Pancreas (tissue), 10 donors: ENCODE data around the gene TSBP1. TPM values are rescaled to one million over a fixed set of nuclear protein-coding genes. Genes with fewer than 3 reads are reported as not detected.

Experiments
- ATAC-seq, 4 donors: fragments of 200-7000 bp; cut with Tn5 transposase; one replicate each; pipeline versions ENCODE4 v1.8.0 to v1.9.1; 2020; ENCODE audit warnings: mild to moderate bottlenecking in 4 of 4, moderate library complexity in 4 of 4
- DNase-seq, 6 donors: peaks; one replicate each; pipeline ENCODE4 v3.0.0-alpha.2; 2020
- FAIRE-seq: peaks from 2 replicates; lab custom pipeline; 2012; peaks lifted over from hg19 to GRCh38; lab: Jason Lieb, UNC
- H3K27ac ChIP-seq, 4 donors: fragments of 200-600 bp; sonication (generic); 1 replicate in 3 of 4; 2 replicates in 1 of 4; pipeline versions ENCODE4 v1.5.0 to v1.8.0; 2020
- H3K27me3 ChIP-seq, 4 donors: fragments of 200-600 bp; one replicate each; pipeline ENCODE4 v1.8.0; 2021
- H3K36me3 ChIP-seq, 3 donors: fragments of 200-600 bp; sonication (generic) in 1 of 3; one replicate each; pipeline versions ENCODE4 v1.5.0 to v1.8.0; 2020 to 2021
- H3K4me1 ChIP-seq, 3 donors: fragments of 200-600 bp; one replicate each; pipeline ENCODE4 v1.8.0; 2021
- H3K4me3 ChIP-seq, 4 donors: fragments of 200-600 bp; sonication (generic) in 2 of 4; one replicate each; pipeline versions ENCODE4 v1.5.0 to v1.8.0; 2020 to 2021
- H3K9me3 ChIP-seq, 4 donors: fragments of 200-600 bp; one replicate each; pipeline ENCODE4 v1.8.0; 2021
- WGBS, 2 donors: extraction: QIAGEN DNeasy Blood & Tissue Kit; methylation state at CpG; one replicate each; pipeline ENCODE4 v1.1.7; 2013; 5-methylcytosine and 5-hydroxymethylcytosine counted together
- intact Hi-C, 3 donors: fragments of 100-400 bp; cut with DNase I; formaldehyde crosslinking; loops; one replicate each; pipeline versions ENCODE4 v1.11.1 to v1.14.2; 2022
- polyA plus RNA-seq, 2 donors: library from polyadenylated mRNA; stranded (reverse); fragments of 200-250 nt; gene quantifications; one replicate each; pipeline ENCODE4 v1.2.3, GENCODE V29; 2013
- total RNA-seq, 6 donors: library from RNA; stranded (reverse); fragmentation: NEBNext Ultra II Directional in 4 of 6; extraction: Animal tissue kit (Norgen Biotek cat#: 25700) in 4 of 6; gene quantifications; one replicate each; pipeline versions ENCODE4 v1.2.1 to v1.2.4, GENCODE V29; 2021 to 2023
- TF ChIP-seq, protein P1 (sequence below), 4 donors: fragments of 200-600 bp; sonication (generic) in 3 of 4; IDR thresholded peaks; one replicate each; pipeline versions ENCODE4 v1.5.0 to v1.8.0; 2021; ENCODE audit warnings: antibody characterized with exemption in 4 of 4
- donor health status: healthy with polysubstance abuse.
- donor health status: DM: no; HTN: no; CAD: no; lungs with moderate emphysema.
- donor health status: DM: no; HTN: no; CAD: no.
- donor health status: control.
- donor health status: control.
- donor health status: Bipolar disorder and iron deficiency.
- donor health status: DM: yes; HTN: yes; CAD: no.
- donor health status: DM: no; HTN: no; CAD: no.
- donor health status: DM: no; HTN: no; CAD: no.
- donor health status: DM: yes; HTN: yes; CAD: no.

TSBP1 gene
- total and polyA plus RNA-seq, 8 donors, result not detected

DNA sequence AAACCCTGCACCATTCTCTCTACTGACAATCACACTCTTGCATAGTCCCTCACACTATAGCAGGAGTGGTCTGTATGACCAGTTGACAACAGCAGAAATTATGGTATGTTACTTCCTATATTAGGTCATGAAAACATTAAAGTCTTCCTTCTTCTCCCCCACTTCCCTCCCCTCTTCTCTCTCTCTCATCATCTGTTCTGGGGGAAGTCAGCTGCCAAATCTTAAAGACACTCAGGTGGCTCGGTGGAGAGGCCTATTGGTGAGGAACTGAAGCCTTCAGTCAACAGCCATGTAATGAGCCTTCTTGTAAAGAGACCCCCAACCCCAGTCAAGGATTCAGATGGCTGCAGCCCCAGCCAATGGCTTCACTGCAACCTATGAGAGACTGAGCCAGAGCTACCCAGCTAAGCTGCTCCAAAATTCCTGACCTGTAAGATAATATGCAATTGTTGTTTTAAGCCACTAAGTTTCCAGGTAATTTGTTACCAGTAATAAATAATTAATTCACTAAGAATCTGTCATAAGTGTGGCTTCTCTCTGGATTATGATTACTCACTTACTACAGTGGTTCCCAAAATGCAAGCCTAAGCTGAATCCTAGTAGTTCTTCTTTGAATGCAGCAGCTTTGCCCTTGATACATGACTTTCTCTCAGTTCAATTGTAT is 11.2 kb upstream of the TSBP1 start:
- H3K4me1 ChIP-seq, result peaks cover 0 to under 1% (median 0%) of the 10 kb centered on the region in 3 donors
- no peaks in the 10 kb centered on the region for H3K36me3 ChIP-seq
- ATAC-seq (peak in 2 of 4 donors; percentile 8 to 18), FAIRE-seq (no peak), DNase-seq (no peak)
- no peaks in the 10 kb centered on the region for H3K27me3 ChIP-seq
- H3K4me3 ChIP-seq, result no peak overlapping the region
- WGBS, 2 donors, result 13 to 79% methylated on average over 1 of the region's 1 CpG
- intact Hi-C loops, result no loop called here
- TF ChIP-seq, protein P1, sequence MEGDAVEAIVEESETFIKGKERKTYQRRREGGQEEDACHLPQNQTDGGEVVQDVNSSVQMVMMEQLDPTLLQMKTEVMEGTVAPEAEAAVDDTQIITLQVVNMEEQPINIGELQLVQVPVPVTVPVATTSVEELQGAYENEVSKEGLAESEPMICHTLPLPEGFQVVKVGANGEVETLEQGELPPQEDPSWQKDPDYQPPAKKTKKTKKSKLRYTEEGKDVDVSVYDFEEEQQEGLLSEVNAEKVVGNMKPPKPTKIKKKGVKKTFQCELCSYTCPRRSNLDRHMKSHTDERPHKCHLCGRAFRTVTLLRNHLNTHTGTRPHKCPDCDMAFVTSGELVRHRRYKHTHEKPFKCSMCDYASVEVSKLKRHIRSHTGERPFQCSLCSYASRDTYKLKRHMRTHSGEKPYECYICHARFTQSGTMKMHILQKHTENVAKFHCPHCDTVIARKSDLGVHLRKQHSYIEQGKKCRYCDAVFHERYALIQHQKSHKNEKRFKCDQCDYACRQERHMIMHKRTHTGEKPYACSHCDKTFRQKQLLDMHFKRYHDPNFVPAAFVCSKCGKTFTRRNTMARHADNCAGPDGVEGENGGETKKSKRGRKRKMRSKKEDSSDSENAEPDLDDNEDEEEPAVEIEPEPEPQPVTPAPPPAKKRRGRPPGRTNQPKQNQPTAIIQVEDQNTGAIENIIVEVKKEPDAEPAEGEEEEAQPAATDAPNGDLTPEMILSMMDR (IDR thresholded peaks at IDR 0.05), result no peak
- H3K9me3 ChIP-seq, result no peaks in the 10 kb centered on the region
- H3K27ac ChIP-seq, result no peak overlapping the region

DNA sequence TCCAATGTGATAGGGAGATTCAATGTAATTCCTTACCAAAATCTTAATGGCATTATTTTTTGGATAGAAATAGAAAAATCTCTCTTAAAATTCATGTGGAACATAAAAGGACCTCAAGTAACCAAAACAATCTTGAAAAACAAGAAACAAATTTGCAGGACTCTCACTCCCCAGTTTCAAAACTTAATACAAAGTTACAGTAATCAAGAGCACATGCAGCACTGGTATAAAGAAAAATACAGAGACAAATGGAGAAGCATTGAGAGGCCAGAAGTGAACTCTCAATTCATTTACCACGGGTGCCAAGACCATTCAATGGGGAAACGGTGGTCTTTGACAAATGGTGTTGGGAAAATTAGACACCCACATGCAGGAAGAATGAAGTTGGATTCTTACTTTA is 7.8 kb upstream of the TSBP1 start:
- Histone ChIP-seq H3K36me3 (no peaks in the 10 kb centered on the region), H3K27ac (no peak overlapping the region), H3K4me3 (no peak overlapping the region), H3K9me3 (no peaks in the 10 kb centered on the region), H3K4me1 (peaks cover 0 to 4% (median 0%) of the 10 kb centered on the region in 3 donors), H3K27me3 (no peaks in the 10 kb centered on the region)
- FAIRE-seq (no peak), DNase-seq (no peak), ATAC-seq (no peak)
- 48 to 53% methylated on average over 2 of the region's 2 CpGs for WGBS, 2 donors
- TF ChIP-seq, protein P1 (IDR thresholded peaks at IDR 0.05), result no peak
- intact Hi-C loops, result no loop called here

- no peak overlapping the region for H3K27ac ChIP-seq
- no peak for FAIRE-seq
- no peaks in the 10 kb centered on the region for H3K9me3 ChIP-seq
- H3K36me3 ChIP-seq, result no peaks in the 10 kb centered on the region
- H3K27me3 ChIP-seq, result no peaks in the 10 kb centered on the region
- 78 to 93% methylated on average over 7 of the region's 7 CpGs for WGBS, 2 donors
- no peak overlapping the region for H3K4me3 ChIP-seq
- TF ChIP-seq, protein P1 (IDR thresholded peaks at IDR 0.05), result no peak
- no peak for ATAC-seq
- no peak for DNase-seq
- H3K4me1 ChIP-seq, result peaks cover 0 to 4% (median 0%) of the 10 kb centered on the region in 3 donors
- intact Hi-C loops, result no loop called here
Measured at GRCh38 chr6:32375739-32376529, 4.2 kb upstream of the TSBP1 start.

DNA sequence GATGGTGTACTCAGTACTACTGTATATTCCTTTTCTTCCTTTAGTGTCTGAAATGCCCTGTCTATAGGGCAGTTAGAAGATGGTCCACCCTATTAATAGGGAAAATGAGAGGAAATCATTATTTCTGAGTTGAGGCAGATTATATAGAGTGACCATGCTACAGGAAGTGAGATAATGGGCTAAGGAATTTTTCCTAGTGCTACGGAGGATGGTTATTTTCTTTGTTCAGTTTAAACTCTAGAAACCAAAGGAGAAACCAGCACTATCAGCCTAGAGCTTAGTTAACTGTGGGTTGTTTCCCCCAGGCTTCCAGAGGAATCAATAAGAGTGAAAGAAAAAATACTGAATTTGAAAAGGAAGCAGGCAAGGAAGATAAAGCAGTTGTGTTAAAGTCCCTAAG is 474 bp downstream of the TSBP1 start:
- intact Hi-C loops, result no loop called here
- ATAC-seq (no peak), DNase-seq (no peak), FAIRE-seq (no peak)
- no peak overlapping the region for H3K27ac ChIP-seq
- no peaks in the 10 kb centered on the region for H3K36me3 ChIP-seq
- H3K27me3 ChIP-seq, result no peaks in the 10 kb centered on the region
- WGBS, 2 donors, result 41 to 52% methylated on average over 1 of the region's 1 CpG
- no peak overlapping the region for H3K4me3 ChIP-seq
- H3K4me1 ChIP-seq, result no peaks in the 10 kb centered on the region
- no peaks in the 10 kb centered on the region for H3K9me3 ChIP-seq
- TF ChIP-seq, protein P1 (IDR thresholded peaks at IDR 0.05), result no peak

DNA sequence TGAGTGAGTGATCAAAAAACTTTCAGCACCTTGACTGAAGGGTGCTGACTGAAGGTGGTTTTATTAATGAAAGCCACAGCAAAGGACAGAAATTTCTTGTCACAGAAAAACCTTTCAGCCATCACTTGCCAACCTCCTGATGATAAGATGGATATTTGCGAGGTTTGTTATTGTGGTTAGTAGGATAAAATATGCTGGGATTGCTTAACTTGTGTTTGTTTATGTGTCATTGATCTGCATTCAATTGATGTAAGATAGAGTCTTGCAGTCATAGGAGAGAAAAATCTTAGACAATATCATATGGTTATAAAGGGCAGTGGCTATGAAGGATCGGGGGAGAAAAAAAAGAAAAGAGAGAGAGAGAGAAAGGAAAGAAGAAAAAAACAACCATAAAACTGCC is 1.2 kb downstream of the TSBP1 start:
- ATAC-seq (no peak), DNase-seq (no peak), FAIRE-seq (no peak)
- 38 to 54% methylated on average over 2 of the region's 2 CpGs for WGBS, 2 donors
- Histone ChIP-seq H3K4me3 (no peak overlapping the region), H3K4me1 (no peaks in the 10 kb centered on the region), H3K36me3 (no peaks in the 10 kb centered on the region), H3K27me3 (no peaks in the 10 kb centered on the region), H3K9me3 (no peaks in the 10 kb centered on the region), H3K27ac (no peak overlapping the region)
- TF ChIP-seq, protein P1 (IDR thresholded peaks at IDR 0.05), result no peak
- intact Hi-C loops, result no loop called here
